ENCODE results near the gene BLM. TPM values are rescaled to one million over a fixed set of nuclear protein-coding genes. Genes with fewer than 3 reads are reported as not detected.

The BLM gene
- total and polyA plus RNA-seq, 2 of the 4 experiments (the other 2 are of a cell fraction): 2.5 to 6.5 TPM

GRCh38 chr15:90742087-90742486, 24.9 kb downstream of the BLM start:
- ChIA-PET CTCF (interaction anchor here (0.7 kb wide), 1 partner anchor 28 kb away, joined by 3 read pairs; no protein-coding TSS in a partner anchor), POLR2A (ENCODE audit: unreplicated experiment) (no interaction called here)
- Histone ChIP-seq H3K9me3 (ENCODE audit: control insufficient read depth, insufficient read depth, low read length) (no peaks in the 10 kb centered on the region), H3K9ac (ENCODE audit: low read depth, low read length) (no peak overlapping the region), H2BK20ac (ENCODE audit: low read depth, low read length) (no peak overlapping the region), H3K36me3 (ENCODE audit: control insufficient read depth, insufficient read depth, low read length) (no peaks in the 10 kb centered on the region), H3K27ac (ENCODE audit: insufficient read depth, low read length) (no peak overlapping the region), H2BK5ac (ENCODE audit: low read depth, low read length, poor library complexity, severe bottlenecking) (no peak overlapping the region), H3K4me1 (ENCODE audit: control insufficient read depth, insufficient read depth, low read length) (no peaks in the 10 kb centered on the region), H2AK9ac (replicated peaks; ENCODE audit: low read depth, low read length, poor library complexity) (no peak overlapping the region), H2BK120ac (ENCODE audit: low read depth, low read length) (no peak overlapping the region), H3K14ac (replicated peaks; ENCODE audit: low read depth, low read length) (no peak overlapping the region), H4K5ac (ENCODE audit: low read depth, low read length) (no peak overlapping the region), H3K4me3 (ENCODE audit: insufficient read depth, low read depth, low read length) (no peak overlapping the region), H3K79me1 (ENCODE audit: low read depth in 1 of 2, low read length in 2 of 2) (peaks cover 7 to 28% of the 10 kb centered on the region in 2 experiments), H3K27me3 (ENCODE audit: control insufficient read depth, insufficient read depth, low read length) (no peaks in the 10 kb centered on the region), H3K56ac (ENCODE audit: extremely low read depth, insufficient read depth, low read length) (no peak overlapping the region), H3K4me2 (ENCODE audit: low read depth, low read length) (no peak overlapping the region), H3K4ac (ENCODE audit: low read depth, low read length) (no peak overlapping the region), H4K91ac (ENCODE audit: insufficient read depth, low read depth, low read length) (no peak overlapping the region), H2AFZ (replicated peaks; ENCODE audit: low read length, poor library complexity) (no peak overlapping the region), H2AK5ac (ENCODE audit: low read depth, low read length) (no peak overlapping the region), H4K20me1 (ENCODE audit: insufficient read depth, low read length) (no peaks in the 10 kb centered on the region), H3K18ac (ENCODE audit: low read depth, low read length) (no peak overlapping the region), H4K8ac (ENCODE audit: low read depth in 2 of 2, low read length in 2 of 2) (no peak overlapping the region), H3K23ac (ENCODE audit: low read depth, low read length) (no peak overlapping the region), H3K9me1 (ENCODE audit: insufficient read depth, low read length) (no peaks in the 10 kb centered on the region), H2BK15ac (ENCODE audit: low read depth, low read length) (no peak overlapping the region)
- no peak for ATAC-seq (ENCODE audit: low read depth)
- TF ChIP-seq CHD1 (IDR thresholded peaks at IDR 0.05; ENCODE audit: low read depth, low read length) (no peak), ELK1 (IDR thresholded peaks at IDR 0.05; ENCODE audit: borderline replicate concordance, low read depth, low read length) (no peak), CTCF (conservative IDR thresholded peaks at IDR 0.05; ENCODE audit: low read depth, low read length) (no peak), POLR2A (IDR thresholded peaks at IDR 0.05; ENCODE audit: low read depth, low read length) (no peak), BHLHE40 (IDR thresholded peaks at IDR 0.05; ENCODE audit: low read depth, low read length) (no peak), USF2 (IDR thresholded peaks at IDR 0.05; ENCODE audit: low read depth, low read length) (no peak)
- in situ Hi-C loops (cut with MboI; ENCODE audit: low sequenced_read_pairs): no loop called here
- BruUV-seq (replicated peaks): no TSS peak
- dilution Hi-C loops (cut with HindIII; ENCODE audit: low sequenced_read_pairs, unreplicated experiment): no loop called here
- no CpG with 5 or more reads among the region's 3 CpGs for WGBS, 2 experiments (ENCODE audit: extremely low coverage in 2 of 2, insufficient read length in 1 of 2)
- intact Hi-C loops (cut with micrococcal nuclease): no loop called here
- no peak for DNase-seq
